ENCODE measurements around the gene IGF2.
"Not testable (repeated sequence)": the region's sequence is repeated elsewhere in the genome, so short reads cannot be mapped to it uniquely, and the experiment has no call there.

IGF2 gene

DNA sequence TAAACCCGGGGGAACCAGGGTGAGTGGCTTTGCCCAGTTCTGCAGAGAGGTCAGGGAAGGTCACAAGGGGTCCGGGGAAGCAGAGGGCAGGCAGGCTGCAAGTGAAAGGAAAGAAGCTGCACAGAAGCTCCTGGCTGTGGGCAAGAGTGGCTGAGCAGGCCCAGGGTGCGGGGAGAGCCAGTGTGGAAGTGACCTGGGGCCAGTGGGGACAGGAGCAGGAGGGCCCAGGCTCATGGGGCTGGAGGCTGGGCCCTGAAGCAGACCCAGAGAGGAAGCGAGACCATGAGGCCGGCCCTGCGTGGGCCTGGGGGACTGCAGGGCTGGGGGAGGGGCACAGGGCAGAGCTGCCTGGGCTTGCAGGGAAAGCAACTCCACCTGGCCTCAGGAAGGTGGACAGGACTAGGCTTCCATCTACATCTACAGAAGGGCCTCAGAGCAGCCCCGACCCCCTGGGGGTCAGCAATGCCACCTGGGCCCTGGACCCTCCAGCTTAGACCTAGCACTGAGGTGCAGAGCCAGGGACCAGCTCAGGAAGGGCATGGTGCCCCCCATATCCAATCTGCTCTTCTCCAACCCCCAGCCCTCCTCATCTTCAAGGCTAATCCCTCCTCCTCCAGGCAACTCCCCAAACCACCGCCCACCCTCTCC is 11.6 kb downstream of the IGF2 start:
- FAIRE-seq, result no peak

GRCh38 chr11:2126520-2127085 is 12.6 kb downstream of the IGF2 start:
- no peak for DNase-seq (ENCODE audit: extremely low spot score, insufficient read length, low read depth)
- FAIRE-seq, result no peak

More for the DNA sequence above, 11.6 kb downstream of the IGF2 start:
- no peak for DNase-seq (ENCODE audit: extremely low spot score, insufficient read length, low read depth)

- not testable (repeated sequence) for DNase-seq (ENCODE audit: extremely low spot score, insufficient read length, low read depth); FAIRE-seq
Measured at GRCh38 chr11:2124736-2125484, 14.3 kb downstream of the IGF2 start.

- DNase-seq (ENCODE audit: extremely low spot score, insufficient read length, low read depth), result no peak
- no peak for FAIRE-seq
Measured at GRCh38 chr11:2123628-2123960, 15.6 kb downstream of the IGF2 start.

DNA sequence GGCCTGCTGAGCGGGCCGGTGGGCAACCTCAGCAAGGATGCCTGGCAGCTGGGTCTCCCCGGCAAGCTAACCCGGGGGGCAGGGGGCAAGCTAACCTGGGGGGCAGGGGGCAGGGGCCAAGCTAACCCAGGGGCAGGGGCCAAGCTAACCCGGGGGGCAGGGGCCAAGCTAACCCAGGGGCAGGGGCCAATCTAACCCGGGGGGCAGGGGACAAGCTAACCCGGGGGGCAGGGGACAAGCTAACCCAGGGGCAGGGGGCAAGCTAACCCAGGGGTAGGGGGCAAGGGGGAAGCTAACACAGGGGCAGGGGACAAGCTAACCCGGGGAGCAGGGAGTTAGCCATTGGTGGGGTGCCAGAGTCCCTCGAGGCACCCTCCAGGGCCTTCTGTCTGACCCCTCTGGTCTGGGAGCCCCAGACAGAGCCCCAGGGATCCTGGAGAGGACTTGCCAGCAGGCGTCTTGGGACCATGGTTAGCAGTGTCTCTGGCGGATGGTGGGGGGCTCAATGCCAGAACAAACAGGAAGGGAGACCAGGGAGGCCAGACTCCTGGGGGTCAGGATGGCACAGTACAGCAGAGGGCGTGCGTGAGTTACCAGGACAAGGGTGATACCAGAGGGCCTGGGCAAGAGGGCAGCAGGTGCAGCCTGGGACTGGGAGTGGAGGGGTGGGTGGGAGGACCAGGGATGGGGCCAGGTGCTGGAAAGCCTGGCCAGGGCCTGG is 16.1 kb downstream of the IGF2 start:
- FAIRE-seq (no peak), DNase-seq (ENCODE audit: extremely low spot score, insufficient read length, low read depth) (no peak)

DNA sequence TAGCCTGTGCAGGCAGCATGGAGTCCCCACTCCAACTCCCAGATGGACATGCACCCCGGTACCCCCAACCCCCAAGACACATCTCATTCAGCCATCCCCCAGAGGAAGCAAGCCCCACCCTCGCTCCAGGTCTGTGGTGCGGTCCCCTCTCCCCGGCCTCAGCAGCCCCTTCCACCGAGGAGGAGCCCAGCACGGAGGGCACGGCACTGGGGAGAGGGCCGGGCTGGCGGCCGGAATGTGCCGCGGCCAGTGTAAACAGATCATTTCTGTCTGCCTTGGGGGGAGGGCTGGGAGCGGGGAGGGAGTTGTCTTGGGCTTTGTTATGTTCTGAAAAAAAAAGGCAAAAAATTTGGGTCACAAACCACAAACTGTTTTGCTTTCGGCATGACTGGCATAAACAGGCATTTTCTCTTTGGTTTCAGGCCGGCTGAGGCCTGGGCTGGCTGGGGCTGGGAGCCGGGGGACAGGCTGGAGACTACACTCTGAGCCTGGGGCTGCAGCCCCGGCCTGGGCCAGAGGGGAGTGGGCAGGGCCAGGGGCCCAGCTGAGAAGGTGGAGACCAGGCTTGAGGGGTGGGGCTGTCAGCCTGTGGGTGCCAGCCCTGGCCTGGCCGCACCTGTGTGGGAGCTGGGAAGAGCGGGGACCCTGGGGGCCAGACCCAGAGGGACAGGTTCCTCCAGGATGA is 16.8 kb downstream of the IGF2 start:
- DNase-seq (ENCODE audit: extremely low spot score, insufficient read length, low read depth), result no peak
- FAIRE-seq, result no peak

DNA sequence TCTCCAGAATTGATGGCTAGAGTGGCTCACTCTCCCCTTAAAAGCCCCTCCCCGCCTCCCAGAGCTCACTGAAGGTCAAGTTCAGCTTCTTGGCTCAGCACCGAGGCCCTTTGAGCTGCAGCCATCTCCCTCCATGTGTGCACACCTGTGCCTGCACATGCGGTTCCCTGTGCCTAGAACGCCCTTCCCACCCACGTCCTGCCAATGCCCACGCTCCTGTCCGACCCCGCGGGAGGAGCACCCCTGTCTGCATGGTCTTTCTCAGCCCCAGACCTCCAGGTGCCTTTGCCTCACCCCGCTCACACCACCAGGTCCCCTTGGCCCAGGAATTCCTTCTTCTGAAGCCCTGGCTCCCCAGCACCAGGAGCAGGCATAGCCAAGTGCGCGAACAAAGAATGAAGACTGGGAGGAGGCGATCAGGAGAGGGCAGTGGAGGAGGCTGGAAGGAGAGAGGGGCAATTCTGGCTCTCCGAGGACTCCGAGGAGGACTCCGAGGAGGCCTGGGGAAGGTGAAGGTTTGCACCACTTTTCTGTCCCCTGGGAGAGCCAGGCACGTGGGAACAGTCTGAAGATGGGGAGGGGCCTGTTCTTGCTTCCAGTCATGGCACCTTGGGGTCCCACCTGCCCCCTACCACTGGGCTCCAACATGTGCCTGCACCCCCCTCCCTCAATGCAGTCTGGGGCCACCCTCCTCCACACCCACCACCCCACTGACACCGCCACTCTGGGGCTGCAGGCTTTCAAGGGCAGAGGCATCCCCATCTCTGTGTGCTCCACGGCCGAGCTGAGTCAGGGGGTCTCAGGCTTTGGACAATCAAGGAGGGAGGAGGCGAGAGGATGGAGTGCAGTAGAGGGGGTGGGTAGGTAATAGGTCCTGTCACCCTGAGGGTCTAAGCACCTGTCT is 17.7 kb downstream of the IGF2 start:
- no peak for DNase-seq (ENCODE audit: extremely low spot score, insufficient read length, low read depth)
- FAIRE-seq, result no peak

GRCh38 chr11:2120359-2121100 is 18.7 kb downstream of the IGF2 start:
- DNase-seq (ENCODE audit: extremely low spot score, insufficient read length, low read depth) (no peak), FAIRE-seq (no peak)

- no peak for DNase-seq (ENCODE audit: extremely low spot score, insufficient read length, low read depth)
- no peak for FAIRE-seq
Measured at GRCh38 chr11:2118677-2119076, 20.5 kb downstream of the IGF2 start.

DNA sequence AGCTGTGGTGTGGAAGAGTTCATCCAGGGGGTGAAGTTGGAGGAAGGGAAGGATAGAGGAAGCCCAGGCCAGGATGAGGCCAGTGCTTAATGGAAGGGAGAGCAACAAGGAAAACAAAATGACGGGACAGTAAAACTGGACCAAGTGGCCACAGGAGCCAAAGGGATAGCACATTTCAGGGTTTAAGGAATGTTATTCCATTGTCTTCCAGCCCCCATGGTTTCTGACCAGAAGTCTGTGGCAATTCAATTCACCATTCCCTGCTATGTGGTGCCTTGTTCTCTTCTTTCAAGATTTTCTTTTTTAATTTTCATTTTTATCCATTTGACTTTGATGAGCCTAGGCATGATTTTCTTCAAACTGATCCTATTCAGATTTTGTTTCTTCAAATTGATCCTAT is 22.5 kb downstream of the IGF2 start:
- no peak for FAIRE-seq
- no peak for DNase-seq (ENCODE audit: extremely low spot score, insufficient read length, low read depth)

- no peak for DNase-seq (ENCODE audit: extremely low spot score, insufficient read length, low read depth)
- no peak for FAIRE-seq
Measured at GRCh38 chr11:2115308-2115707, 23.9 kb downstream of the IGF2 start.

DNA sequence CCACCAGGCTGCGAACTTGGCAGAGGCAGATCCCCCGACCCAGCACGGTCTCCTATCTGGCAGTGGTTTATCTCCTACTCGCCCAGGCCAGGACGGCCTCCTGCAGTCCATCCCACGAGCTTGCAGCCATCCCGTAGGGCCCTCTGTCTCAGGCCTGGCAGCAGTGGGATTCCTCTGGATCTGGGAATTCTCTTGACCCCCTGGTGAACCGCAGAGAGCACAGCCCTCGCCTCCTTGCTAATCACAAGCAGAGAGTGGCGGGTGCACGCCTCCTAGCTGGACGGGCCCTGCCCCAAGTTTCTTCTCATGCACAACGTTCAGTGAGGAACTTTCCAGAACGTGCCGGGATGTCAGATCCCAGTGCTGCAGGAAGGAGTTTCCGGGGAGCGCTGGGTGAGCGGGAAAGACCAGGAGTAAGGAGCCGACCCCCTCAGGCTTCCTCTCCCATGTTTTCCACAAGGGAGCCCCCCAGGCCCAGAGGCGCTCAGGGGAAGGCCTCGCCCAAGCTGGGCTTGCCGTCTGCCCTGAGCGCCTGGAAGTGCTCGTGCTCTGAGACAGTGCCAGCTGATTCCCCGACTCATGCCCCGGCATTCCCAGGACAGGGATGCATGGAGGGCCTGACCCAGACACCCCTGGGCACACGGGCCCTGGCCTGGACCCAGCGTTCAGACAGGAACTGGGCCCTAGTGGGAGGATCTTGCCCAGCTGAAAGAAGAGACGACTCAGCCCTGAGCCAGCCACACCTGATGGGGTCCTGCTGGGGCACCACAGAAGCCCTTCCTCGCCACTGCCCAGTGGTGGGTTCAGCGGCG is 24.6 kb downstream of the IGF2 start:
- DNase-seq (ENCODE audit: extremely low spot score, insufficient read length, low read depth) (no peak), FAIRE-seq (no peak)

GRCh38 chr11:2113776-2114175 is 25.4 kb downstream of the IGF2 start:
- FAIRE-seq, result no peak
- DNase-seq (ENCODE audit: extremely low spot score, insufficient read length, low read depth), result no peak

- FAIRE-seq, result no peak
- DNase-seq (ENCODE audit: extremely low spot score, insufficient read length, low read depth), result no peak
Measured at GRCh38 chr11:2110521-2110920, 28.7 kb downstream of the IGF2 start.

DNA sequence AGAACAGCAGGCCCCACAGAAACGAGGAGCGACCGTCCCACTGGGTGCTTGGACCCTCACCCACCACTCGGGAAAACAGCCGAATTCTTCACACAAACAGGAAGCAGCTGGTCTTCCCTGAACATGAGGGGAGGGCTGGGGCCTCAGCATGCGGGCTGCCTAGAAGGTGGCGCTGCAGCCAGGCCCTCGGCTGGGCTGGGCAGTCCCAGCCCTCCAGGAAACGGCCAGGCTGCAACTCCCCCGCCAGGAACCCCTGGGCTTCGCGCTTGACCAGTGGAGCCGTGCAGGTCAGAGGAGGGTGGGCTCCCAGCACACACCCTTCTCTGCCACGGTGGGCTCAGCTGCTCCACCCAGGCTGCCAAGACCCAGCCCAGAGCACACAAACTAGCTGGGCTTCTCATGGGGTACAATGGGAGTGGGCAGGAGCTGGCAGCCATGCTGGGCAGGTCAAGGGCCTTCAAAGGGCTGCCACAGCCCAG is 29.6 kb downstream of the IGF2 start:
- DNase-seq (ENCODE audit: extremely low spot score, insufficient read length, low read depth), result no peak
- FAIRE-seq, result no peak

DNA sequence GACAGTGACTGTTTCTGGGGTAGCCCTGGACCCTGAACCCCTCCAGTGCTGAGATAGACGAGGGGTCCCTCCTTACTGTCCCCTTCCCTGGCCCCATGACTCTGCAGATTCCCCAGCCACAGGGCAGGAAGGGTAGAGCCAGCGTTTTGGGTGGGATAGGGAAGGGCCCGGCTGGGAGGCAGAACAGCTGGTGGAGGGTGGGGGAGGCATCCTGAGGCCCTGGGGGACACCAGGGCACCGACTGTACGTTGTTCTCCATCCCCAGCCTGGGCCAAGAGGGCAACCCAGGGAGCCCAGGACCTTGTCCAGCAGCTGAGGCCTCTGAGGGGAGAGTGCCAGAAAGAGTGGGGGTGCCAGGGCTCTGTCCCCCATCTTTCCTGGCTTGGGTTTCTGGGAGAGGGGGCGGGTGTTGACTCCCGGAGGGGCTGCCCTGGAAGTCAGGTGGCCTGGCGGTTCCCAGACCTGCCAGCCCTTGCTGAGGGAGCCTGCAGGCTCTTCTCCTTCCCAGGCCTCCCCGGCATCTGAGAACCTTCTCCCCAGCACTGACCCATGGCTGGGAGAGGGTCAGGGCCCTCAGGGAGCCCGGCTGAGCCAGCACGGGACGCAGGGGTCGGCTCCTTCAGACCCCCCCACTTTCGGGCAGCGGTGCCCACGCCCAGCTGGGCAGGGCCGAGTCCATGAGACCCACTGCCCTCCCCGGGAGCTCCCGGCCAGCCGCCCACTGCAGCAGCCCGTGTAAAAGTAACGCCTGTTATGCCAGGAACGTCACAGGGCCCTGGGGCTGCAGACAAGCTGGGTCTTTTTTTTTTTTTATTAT is 30.3 kb downstream of the IGF2 start:
- no peak for FAIRE-seq

More for the DNA sequence above, 30.3 kb downstream of the IGF2 start:
- DNase-seq (ENCODE audit: extremely low spot score, insufficient read length, low read depth), result no peak

Data from GM18507 (cell line).